SKM-1 treated with dmso at 0.1 percent for 144 hours (cell line): Measurements from ENCODE around the gene C11orf52.
"Not testable (repeated sequence)": the region's sequence is repeated elsewhere in the genome, so short reads cannot be mapped to it uniquely, and the experiment has no call there.

Source experiments
- DNase-seq: peaks from one replicate; lab custom pipeline; 2025; ENCODE audit not compliant: unreplicated experiment; lab: John Stamatoyannopoulos, UW

The C11orf52 gene

DNA sequence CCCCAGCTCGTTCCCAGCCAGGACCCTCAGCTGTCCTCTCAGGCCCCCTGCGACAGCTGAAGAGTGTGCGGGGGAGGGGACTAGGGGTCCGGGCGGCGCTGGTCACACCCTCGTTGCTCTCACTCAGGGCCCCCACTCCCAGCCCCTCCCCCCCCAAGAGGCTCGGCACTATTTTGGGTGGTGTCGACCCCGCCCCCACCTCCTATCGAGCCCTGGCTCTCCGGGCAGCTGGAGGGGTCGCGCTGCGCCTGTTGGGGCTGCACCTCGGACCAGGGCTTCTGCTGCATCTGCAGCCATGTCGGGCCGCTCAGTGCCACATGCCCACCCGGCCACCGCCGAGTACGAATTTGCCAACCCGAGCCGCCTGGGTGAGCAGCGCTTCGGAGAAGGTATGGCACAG lies 6.2 kb upstream of the C11orf52 start, which contains the start of gene HSPB2:
Gene HSPB2, plus strand, starts transcription at position 200 of the 400 bp plus-strand sequence. Its CDS starts 96 bp downstream, at position 296.
- DNase-seq, result no peak

DNA sequence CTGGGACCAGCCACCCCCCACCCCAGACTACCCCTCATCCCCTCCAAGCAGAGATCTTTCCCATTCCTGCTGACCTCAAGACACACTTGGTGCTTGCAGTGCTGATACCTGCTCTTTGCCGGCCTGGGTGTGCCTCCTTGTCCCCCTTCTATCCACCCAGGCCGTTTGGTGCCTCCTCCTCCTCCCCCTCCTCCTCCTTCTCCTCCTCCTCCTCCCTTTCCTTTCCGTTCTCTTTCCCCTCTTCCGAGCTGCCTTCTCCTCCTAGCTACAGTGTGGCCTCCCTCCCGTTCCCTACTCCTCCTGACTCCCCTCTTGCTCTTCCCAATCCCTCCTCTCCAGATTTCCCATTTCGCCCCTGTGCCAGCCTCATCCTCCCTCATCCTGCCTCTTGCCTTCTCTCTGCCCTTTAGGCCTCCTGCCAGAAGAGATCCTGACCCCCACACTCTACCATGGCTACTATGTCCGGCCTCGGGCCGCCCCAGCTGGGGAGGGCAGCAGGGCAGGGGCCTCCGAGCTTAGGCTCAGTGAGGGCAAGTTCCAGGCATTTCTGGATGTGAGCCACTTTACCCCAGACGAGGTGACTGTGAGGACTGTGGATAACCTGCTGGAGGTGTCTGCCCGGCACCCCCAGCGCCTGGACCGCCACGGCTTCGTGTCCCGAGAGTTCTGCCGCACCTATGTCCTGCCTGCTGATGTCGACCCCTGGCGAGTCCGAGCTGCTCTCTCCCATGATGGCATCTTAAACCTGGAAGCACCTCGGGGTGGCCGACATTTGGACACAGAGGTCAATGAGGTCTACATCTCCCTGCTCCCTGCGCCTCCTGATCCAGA lies 5.5 kb upstream of the C11orf52 start:
- no peak for DNase-seq

DNA sequence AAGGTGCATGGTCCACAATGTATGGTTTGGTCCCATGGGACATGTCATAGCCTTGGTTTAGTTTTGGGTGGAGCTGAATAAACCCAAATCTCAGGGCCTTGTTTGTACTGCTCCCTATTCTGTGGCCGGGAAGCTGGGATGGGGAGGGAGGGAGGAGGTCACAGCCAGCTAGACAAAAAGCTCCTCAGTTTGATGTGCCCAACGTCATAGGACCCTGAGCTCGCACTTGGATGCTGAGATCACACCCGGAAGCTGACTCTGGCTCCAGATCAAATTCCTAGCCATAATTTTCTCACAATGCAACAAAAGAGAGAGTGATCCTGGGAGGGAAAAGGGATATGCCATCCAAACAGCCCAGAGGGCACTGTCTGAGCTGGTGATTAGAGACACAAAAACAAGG lies 4.7 kb upstream of the C11orf52 start:
- no peak for DNase-seq

DNA sequence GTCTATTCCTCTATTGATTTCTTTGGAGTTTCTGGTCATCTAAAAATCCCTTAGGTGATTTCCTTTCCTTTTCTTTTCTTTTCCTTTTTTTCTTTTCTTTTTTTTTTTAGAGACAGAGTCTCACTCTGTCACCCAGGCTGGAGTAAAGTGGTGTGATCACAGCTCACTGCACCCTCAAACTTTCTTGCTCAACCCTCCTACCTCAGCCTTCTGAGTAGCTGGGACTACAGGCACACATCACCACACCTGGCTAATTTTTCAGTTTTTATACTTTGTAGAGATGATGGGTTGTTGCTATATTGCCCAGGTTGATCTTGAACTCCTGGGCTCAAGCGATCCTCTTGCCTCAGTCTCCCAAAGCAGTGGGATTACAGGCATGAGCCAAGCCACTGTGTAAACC lies 1.9 kb upstream of the C11orf52 start:
- no peak for DNase-seq

DNA sequence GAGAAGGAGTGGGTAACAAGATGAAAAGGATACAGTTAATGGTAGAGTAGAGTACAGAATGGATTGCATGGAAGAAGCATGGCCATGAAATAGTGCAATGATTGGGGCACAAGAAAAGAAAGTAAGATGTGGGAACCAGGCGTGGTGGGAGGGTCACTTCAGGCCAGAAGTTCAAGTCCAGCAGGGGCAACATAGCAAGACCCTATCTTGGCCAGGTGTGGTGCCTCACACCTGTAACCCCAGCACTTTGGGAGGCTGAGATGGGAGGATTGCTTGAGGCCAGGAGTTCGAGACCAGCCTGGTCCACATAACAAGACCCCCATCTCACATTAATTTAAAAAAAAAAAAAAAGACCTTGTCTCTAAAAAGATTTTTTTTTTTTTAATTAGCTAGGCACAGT lies 1.4 kb upstream of the C11orf52 start:
- no peak for DNase-seq

DNA sequence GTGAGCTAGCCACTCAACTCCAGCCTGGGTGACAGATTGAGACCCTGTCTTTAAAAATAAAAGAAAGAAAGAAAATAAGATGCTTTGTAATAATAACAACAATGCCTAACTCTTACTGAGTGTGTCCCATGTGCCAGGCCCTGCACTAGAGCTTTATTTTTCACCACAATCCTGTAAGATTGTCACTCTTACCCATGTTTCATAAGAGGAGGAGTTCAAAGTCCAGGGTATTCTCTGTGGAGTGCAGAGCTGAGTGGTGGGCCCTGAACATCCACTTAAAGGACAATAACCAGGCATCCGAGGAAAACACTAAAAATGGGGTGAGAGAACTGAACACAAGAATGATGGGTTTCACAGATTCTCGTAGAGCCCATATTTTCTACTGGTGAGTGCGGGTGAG lies 925 bp upstream of the C11orf52 start:
- no peak for DNase-seq

DNA sequence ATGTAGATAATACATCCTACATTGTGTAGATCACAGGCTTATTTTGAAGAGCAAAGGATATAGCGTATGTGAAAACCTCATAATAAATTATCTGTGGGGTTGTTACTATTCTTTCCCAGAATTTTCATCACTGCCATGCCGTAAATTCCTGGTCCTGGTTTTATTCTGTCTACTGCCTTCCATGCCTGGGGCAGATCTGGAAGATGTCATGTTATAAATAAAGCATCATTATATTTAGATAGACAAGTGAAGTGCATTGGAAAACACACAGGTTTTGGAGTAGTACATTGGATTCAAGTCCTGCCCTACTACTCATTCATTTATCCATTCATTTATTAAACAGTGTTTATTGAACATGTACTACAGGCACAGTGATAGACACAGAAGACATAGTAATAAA lies 2.2 kb downstream of the C11orf52 start:
- no peak for DNase-seq

DNA sequence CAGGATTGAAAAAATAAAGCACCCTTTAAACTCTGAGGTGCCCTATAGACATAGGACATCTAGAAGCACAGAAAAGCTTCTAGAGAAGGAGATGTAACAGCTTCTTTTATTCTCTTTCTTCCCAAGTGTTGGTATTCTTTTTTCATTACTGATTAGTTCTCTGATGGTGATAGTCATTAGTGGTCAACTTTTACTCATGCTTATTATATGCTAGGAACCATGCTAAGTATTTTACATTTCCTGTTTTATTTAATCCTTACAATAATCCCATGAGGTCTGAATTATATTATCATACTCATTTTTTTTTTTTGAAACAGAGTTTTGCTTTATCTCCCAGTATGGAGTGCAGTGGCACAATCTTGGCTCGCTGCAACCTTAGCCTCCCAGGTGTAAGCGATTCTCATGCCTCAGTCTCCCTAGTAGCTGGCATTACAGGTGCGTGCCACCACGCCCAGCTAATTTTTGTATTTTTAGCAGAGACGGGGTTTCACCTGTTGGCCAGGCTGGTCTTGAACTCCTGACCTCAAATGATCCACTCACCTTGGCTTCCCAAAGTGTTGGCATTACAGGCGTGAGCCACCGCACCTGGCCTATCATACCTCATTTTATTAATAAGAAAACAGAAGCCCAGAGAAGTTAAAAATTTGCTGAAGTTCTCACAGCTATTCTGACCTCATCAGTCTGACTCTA lies 3.0 kb downstream of the C11orf52 start:
- no peak for DNase-seq

DNA sequence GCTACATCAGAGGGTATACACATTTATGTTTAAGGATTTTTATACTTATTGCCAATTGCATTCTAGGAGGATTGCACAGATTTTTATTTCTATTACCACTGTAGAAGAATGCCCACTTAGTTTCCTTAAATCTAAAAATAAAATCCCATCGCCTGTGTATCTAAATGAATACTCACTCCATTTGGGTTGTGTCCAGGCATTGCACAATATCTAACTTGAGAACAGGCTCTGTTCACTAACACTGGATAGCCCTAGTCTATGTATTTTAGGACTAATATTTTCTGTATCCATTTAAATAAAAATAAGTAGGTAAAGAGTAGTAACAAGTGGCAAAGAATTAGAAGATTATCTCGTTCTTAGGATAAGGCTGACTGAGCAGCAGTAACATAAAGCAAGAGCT lies 4.1 kb downstream of the C11orf52 start:
- DNase-seq, result no peak

DNA sequence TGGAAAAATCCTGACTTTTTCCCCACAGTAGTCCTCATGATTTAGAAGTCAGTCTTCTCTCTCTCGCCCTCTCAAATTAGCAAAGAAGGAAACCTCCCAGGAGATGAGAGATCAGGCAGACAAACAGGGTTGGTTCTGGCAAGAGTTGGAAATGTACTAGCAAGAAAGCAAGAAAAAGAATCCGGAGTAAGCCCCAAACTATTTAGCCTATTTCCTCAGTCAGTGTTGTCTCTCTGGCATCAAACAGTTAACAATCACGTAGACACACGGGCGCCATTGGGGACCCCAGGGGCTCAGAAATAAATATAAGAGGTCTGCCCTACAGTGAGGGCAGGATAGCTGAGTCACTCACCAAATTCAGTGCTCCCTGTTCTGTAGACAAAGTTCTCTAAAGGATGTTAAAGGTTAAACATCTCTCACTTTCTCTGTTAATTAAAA lies 4.7 kb downstream of the C11orf52 start:
- DNase-seq, result no peak

DNA sequence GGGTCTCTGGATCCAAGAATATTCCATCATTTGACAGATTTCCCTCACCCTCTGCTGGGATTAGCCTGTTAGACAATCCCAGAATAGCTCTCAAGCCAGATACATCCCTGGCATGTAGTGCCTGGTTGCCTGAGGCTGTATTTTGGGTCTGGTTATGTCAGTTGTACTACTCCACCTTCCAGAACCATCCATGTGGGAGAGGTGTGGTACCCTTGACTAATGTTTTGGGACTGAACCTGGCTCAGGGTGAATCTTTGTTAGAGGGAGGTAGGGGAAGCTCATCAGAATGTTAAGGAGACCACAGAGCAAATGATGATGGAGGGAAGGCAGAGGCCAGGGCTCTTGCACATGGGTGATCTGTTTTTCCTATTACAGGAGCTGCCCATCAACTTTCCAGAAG lies 5.2 kb downstream of the C11orf52 start:
- DNase-seq, result no peak

DNA sequence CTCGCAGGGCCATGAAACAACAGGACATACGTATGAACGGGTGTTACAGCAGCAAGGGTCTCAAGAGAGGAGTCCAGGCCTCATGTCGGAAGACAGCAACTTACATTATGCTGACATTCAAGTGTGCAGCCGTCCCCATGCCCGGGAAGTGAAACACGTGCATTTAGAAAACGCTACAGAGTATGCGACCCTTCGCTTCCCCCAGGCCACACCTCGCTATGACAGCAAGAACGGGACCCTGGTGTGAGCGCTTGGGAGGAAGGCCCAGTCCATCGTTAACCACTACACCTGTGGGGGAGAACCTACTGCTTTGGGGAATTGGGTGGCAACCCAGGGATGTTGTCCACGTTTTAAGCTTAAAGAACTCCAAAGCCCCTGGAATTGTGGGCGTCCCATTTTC lies 7.2 kb downstream of the C11orf52 start:
- no peak for DNase-seq

DNA sequence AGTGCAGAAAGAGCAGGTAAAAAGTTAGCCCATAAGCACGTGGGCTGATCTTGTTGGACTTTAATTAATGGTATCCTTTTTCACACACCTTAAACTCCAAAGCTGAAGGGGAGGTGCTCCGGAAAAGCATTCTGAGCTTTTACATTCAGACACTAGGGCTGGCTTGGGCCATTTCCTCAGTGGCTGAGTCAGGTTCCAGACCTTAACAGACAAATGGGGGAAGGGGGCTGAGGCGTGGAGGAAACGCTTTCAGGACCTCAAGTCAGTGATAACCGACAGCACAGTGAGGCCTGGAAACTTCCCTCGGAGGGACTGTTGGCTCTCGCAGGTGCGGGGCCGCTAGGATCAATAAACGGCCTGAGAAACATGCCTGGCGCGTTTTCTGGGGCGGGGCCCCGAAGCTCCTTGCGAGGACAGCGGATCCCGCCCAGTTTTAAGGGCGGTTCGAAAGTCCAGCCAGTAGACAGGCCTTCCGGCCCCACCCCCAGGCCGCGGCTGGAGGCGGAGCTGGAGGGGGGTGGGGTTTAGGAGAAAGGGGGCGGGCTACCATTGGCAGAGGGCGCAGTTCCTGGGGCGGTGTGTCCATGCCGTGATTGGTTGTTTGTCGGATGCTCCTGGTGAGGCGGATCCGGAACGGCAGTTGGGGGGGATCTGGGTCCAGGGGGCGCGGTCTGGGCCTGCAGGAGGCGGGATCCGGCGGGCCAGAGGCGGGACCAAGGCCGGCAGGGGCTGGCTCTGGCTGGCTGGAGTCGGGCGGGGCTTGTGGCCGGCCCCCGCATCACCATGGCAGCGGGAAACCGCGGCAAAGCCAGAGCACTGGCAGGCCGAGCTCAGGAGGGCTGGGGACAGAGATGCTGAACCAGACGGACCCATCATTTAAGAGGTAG lies 8.0 kb downstream of the C11orf52 start:
- DNase-seq, result peak; percentile 97

DNA sequence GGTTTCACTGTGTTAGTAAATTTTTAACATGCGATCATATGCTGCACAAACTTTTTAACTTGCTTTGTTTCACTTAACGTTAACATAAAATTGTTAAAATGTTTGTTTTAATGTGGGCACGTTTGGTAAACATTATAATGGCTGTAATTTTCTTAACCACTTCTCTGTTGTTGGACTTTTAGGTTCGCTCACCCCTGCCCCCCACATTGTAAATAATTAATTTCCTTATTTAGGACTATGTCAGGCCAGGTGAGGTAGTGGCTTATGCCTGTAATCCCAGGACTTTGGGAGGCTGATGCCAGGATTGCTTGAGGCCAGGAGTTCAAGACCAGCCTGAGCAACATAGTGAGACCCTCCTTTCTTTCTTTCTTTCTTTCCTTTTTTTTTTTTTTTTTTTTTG lies 11.8 kb downstream of the C11orf52 start:
- DNase-seq, result no peak

DNA sequence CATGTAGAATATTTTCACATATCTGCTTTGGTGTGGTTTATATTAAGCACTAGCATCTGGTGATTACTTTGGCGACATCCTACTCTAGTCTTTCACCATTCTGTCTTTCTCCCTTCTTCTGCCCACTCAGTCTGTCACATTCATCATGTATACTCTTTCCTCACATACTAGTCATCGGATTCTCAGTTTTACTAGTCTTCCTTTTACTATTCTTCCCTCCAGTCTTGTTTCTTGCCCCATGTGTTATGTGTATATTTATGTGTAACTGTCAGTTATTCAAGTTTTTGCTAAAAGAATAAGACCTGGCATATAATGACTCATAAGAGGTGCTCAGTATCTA lies 13.9 kb downstream of the C11orf52 start:
- DNase-seq, result no peak

DNA sequence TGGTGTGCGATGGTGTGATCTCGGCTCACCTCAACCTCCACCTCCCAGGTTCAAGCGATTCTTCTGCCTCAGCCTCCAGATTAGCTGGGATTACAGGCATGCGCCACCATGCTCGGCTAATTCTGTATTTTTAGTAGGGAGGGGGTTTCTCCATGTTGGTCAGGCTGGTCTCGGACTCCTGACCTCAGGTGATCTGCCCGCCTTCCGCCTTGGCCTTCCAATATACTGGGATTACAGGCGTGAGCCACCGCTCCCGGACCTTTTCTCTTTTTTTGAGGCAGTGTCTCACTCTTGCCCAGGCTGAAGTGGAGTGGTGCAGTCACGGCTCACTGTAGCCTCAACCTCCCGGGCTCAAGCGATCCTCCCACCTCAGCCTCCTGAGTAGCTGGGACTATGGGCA lies 14.5 kb downstream of the C11orf52 start:
- DNase-seq, result not testable (repeated sequence)

DNA sequence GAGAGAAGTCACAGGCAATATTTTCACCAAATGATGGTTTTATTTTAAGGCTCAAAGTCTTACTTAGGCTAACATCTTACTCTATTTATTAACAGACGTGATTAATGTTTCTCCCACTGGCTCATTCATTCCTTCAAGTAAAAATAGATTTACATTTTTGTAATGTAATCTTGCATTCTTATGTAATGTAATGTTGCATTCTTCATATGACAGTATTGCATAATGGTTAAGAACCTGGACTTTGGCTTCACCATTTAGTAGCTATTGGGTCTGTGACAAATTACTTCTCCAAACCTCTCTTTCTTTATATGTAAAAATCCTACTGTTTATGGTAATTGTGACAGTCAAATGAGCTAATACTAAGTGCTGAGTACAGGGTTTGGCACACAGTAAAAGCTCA lies 15.2 kb downstream of the C11orf52 start:
- DNase-seq, result no peak

DNA sequence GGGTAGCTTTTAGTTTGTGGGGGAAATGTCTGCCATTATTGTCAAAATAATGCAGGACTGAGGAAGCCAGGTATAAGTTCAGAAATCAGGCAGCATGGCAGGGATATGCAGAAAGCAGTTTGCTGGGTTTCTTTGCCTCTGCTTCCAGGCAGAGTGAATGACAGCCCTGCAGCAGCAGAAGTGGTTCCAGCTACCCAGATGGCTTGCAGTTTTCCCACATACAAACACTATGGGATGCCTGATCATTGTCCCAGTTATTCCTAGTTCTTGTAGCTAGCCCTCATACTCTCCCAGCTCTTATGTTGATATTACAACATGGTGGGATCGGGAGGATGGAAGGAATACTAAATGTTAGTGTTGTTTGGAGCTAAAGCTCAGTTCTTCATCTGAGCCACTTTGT lies 15.6 kb downstream of the C11orf52 start:
- no peak for DNase-seq

DNA sequence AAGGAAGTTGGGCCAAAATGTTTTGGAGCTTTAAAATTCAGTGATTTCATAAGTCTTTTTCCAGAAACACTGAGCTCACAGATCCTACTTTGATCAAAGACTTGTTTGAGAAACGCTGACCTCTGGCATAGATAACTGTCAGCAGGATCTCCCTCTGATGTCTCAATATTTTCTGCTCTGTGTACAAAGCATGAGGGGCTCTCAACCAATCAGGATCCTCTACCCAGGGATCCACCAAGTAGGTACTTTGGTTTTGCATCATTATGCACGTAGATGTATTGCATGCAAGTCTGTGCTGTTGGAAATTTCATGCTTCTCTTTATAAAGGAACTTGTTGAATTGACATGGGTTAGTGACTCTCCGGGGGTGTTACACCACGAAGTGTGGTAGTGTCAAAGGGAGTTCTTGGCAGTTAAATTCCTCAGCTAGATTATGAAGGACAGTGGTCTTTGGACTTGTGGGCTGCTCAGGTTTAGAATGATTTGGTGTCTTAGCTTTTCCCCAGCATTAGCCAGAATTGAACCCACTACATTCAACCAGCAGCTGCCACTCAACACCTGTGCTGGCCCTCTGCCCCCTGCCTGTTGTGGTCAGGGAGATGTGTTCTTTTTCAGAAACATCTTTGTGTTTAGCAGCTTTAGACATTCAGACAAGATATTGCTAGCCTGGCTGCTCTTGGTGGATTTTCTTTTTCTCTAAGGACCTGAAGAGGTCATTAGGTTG lies 16.8 kb downstream of the C11orf52 start:
- DNase-seq, result no peak

DNA sequence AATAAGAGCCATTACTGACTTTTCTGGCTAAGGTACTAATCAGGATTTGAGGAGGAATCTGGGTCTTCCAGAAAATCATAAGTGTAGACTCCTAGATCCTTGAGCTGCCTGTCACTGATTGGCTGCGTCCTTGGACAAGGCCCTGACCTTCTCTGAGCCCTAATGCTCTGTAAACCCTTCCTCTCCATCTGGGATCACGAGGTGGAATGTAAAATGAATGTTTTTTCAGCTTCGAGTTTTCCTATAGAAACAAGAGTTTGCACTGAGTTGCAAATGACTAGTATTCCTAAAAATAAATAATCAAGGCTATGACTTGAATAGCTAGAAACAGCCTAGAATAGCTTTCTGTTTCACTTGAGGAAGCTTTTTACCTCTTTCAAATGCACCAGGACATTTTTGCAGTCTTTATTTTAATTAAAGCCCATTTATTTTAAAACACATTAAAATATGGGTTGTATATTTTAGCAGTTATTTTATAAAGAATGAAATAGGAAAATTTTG lies 17.4 kb downstream of the C11orf52 start:
- no peak for DNase-seq

DNA sequence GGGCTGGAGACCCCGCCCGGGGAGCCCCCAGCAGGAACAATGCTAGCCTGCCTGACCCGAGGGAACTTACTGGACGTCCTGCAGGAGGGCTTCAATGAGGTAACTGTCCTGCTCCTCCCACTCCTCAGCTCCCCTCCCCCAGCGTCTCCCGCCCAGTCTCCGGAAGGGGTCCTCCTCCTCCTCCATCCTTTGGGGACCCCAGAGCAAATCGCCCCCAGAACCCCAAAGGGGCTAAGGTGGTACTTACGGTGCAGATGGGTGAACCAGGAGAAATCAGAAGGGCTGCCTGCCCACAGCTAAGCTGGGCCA lies 18.7 kb downstream of the C11orf52 start:
- no peak for DNase-seq
